GM23338 (cell line): ENCODE results near the gene HTR1B. TPM values are rescaled to one million over a fixed set of nuclear protein-coding genes. Genes with fewer than 3 reads are reported as not detected.

Experiments
- ATAC-seq: fragments of 200-7000 bp; cut with Tn5 transposase; 3 replicates; pipeline ENCODE4 v1.9.1; 2020
- DNase-seq: peaks from one replicate; pipeline ENCODE4 v3.0.0-alpha.2; 2015; ENCODE audit warnings: low spot score
- H2AFZ ChIP-seq: fragments of 200-600 bp; sonication (generic); 2 replicates; pipeline ENCODE4 v1.8.0; 2016; ENCODE audit warnings: antibody characterized with exemption, mild to moderate bottlenecking, moderate library complexity
- H3F3A ChIP-seq: fragments of 200-600 bp; sonication (generic); replicated peaks from 2 replicates; pipeline ENCODE4 v1.8.0; 2017; ENCODE audit warnings: antibody characterized with exemption, mixed run types, low read depth
- H3K27ac ChIP-seq: fragments of 200-600 bp; sonication (generic); 2 replicates; pipeline ENCODE4 v1.6.1; 2016; ENCODE audit warnings: low read depth
- H3K27me3 ChIP-seq: fragments of 200-600 bp; sonication (generic); 2 replicates; pipeline ENCODE4 v1.8.0; 2016; ENCODE audit warnings: mild to moderate bottlenecking, mixed run types, moderate library complexity; ENCODE audit not compliant: insufficient read depth
- H3K36me3 ChIP-seq: fragments of 200-600 bp; sonication (generic); 2 replicates; pipeline ENCODE4 v1.8.0; 2016; ENCODE audit warnings: mild to moderate bottlenecking; ENCODE audit not compliant: insufficient read depth
- H3K4me1 ChIP-seq: fragments of 200-600 bp; sonication (generic); 2 replicates; pipeline ENCODE4 v1.8.0; 2016; ENCODE audit warnings: mild to moderate bottlenecking, moderate library complexity; ENCODE audit not compliant: insufficient read depth
- H3K4me2 ChIP-seq: fragments of 200-600 bp; sonication (generic); 2 replicates; pipeline ENCODE4 v1.7.1; 2017; ENCODE audit warnings: mixed run types
- H3K4me3 ChIP-seq: fragments of 200-600 bp; sonication (generic); 2 replicates; pipeline ENCODE4 v1.6.1; 2016; ENCODE audit warnings: mixed run types
- H3K79me2 ChIP-seq: fragments of 200-600 bp; sonication (generic); replicated peaks from 2 replicates; pipeline ENCODE4 v1.8.0; 2017; ENCODE audit warnings: mild to moderate bottlenecking; ENCODE audit not compliant: insufficient read depth
- H3K9me2 ChIP-seq: fragments of 200-600 bp; sonication (generic); 2 replicates; pipeline ENCODE4 v1.8.0; 2017; ENCODE audit not compliant: insufficient read depth
- H4K20me1 ChIP-seq: fragments of 200-600 bp; sonication (generic); replicated peaks from 2 replicates; pipeline ENCODE4 v1.8.0; 2017; ENCODE audit warnings: mild to moderate bottlenecking; ENCODE audit not compliant: insufficient read depth
- H3K27ac Mint-ChIP-seq: 2 replicates; pipeline ENCODE4 v1.8.0; 2020; ENCODE audit warnings: inconsistent platforms, mild to moderate bottlenecking, moderate library complexity, mixed read lengths
- H3K27me3 Mint-ChIP-seq: 3 replicates; pipeline ENCODE4 v1.8.0; 2022; ENCODE audit warnings: low read depth, mild to moderate bottlenecking, moderate library complexity, mixed read lengths, inconsistent platforms; ENCODE audit not compliant: insufficient read depth, poor library complexity
- H3K36me3 Mint-ChIP-seq: 3 replicates; pipeline ENCODE4 v1.8.0; 2021; ENCODE audit warnings: low read depth, mild to moderate bottlenecking, inconsistent platforms, moderate library complexity, mixed read lengths
- H3K4me1 Mint-ChIP-seq: 3 replicates; pipeline ENCODE4 v1.8.0; 2020; ENCODE audit warnings: mild to moderate bottlenecking, inconsistent platforms, mixed read lengths
- H3K4me3 Mint-ChIP-seq: 3 replicates; pipeline ENCODE4 v1.8.0; 2021; ENCODE audit warnings: moderate library complexity, mild to moderate bottlenecking, inconsistent platforms, mixed read lengths
- H3K9me3 Mint-ChIP-seq: 3 replicates; pipeline ENCODE4 v1.8.0; 2020; ENCODE audit warnings: moderate library complexity, mild to moderate bottlenecking, inconsistent platforms, mixed read lengths
- CREB1 ChIP-seq: fragments of 250-450 bp; sonication (Bioruptor Pico); IDR thresholded peaks from 2 replicates; pipeline ENCODE4 v1.5.0; 2020; ENCODE audit warnings: low read depth, mild to moderate bottlenecking, moderate library complexity
- EZH2 ChIP-seq: fragments of 200-600 bp; sonication (generic); IDR thresholded peaks from one replicate; pipeline ENCODE4 v1.8.0; 2017; ENCODE audit warnings: antibody characterized with exemption, mild to moderate bottlenecking, low read depth; ENCODE audit not compliant: unreplicated experiment
- EZH2phosphoT487 ChIP-seq: fragments of 200-600 bp; sonication (generic); IDR thresholded peaks from one replicate; pipeline ENCODE4 v1.8.1; 2018; ENCODE audit warnings: antibody characterized with exemption; ENCODE audit not compliant: unreplicated experiment
- JUNB ChIP-seq: IDR thresholded peaks from one replicate; pipeline ENCODE4 v1.6.1; 2016; ENCODE audit warnings: antibody characterized with exemption; ENCODE audit not compliant: unreplicated experiment
- NANOG ChIP-seq: IDR thresholded peaks from 2 replicates; pipeline ENCODE4 v1.6.1; 2016; ENCODE audit warnings: antibody characterized with exemption, borderline replicate concordance
- POLR2AphosphoS5 ChIP-seq: IDR thresholded peaks from 2 replicates; pipeline ENCODE4 v1.6.1; 2016; ENCODE audit warnings: antibody characterized with exemption, low read depth
- ZNF114 ChIP-seq: fragments of 250-450 bp; sonication (Bioruptor Pico); IDR thresholded peaks from 2 replicates; pipeline ENCODE4 v1.5.0; 2020; ENCODE audit warnings: mild to moderate bottlenecking, moderate library complexity
- polyA plus RNA-seq: library from polyadenylated mRNA; unstranded; fragments of >200 nt; fragmentation: Nextera tagmentation; extraction: Ambion mirVana; gene quantifications from 2 replicates; pipeline ENCODE4 v1.2.1, GENCODE V29; 2016
- total RNA-seq: library from RNA; depleted of rRNA; stranded (reverse); fragments of >200 nt; shearing (Covaris generic); gene quantifications from 2 replicates; pipeline ENCODE4 v1.2.3, GENCODE V29; 2014
- TF ChIP-seq, protein P1 (sequence below), 2 experiments: fragments of 200-600 bp in 1 of 2; sonication (generic) in 1 of 2; conservative IDR thresholded peaks; 2 replicates each; pipeline versions ENCODE4 v1.5.1 to v1.6.1; 2016 to 2017; ENCODE audit warnings: antibody characterized with exemption in 2 of 2, low read depth in 2 of 2, mild to moderate bottlenecking in 2 of 2, moderate library complexity in 1 of 2
- TF ChIP-seq, protein P2 (sequence below): IDR thresholded peaks from 2 replicates; pipeline ENCODE4 v1.6.1; 2016; ENCODE audit warnings: antibody characterized with exemption
- TF ChIP-seq, protein P3 (sequence below): IDR thresholded peaks from one replicate; pipeline ENCODE4 v1.6.1; 2018; ENCODE audit warnings: antibody characterized with exemption; ENCODE audit not compliant: unreplicated experiment

Gene HTR1B
- total and polyA plus RNA-seq, 2 experiments from 2014 or later: 0.19 to 0.21 TPM

DNA sequence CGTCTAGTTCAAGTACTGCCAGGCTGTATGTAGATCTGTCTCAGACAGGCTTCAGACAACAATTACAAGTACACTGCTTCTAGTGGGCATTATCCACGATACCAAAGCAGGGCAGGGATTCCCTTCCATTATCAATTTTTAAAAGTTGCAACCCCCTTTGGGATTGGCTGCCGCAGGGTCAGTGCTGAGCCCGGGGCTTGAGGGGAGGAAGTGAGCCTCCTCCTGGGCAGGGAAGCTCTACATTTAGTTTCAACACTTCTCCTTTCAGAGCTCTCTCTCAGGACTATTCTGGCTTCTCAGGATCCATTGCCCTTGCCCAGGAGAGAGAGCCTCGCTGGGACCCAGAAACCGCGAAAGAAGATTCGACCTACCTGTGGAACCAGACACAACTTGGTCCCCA is 1.5 kb downstream of the HTR1B start (continued):
- TF ChIP-seq, protein P1, sequence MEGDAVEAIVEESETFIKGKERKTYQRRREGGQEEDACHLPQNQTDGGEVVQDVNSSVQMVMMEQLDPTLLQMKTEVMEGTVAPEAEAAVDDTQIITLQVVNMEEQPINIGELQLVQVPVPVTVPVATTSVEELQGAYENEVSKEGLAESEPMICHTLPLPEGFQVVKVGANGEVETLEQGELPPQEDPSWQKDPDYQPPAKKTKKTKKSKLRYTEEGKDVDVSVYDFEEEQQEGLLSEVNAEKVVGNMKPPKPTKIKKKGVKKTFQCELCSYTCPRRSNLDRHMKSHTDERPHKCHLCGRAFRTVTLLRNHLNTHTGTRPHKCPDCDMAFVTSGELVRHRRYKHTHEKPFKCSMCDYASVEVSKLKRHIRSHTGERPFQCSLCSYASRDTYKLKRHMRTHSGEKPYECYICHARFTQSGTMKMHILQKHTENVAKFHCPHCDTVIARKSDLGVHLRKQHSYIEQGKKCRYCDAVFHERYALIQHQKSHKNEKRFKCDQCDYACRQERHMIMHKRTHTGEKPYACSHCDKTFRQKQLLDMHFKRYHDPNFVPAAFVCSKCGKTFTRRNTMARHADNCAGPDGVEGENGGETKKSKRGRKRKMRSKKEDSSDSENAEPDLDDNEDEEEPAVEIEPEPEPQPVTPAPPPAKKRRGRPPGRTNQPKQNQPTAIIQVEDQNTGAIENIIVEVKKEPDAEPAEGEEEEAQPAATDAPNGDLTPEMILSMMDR (conservative IDR thresholded peaks at IDR 0.05; ENCODE audit: low read depth in 2 of 2): no peak

DNA sequence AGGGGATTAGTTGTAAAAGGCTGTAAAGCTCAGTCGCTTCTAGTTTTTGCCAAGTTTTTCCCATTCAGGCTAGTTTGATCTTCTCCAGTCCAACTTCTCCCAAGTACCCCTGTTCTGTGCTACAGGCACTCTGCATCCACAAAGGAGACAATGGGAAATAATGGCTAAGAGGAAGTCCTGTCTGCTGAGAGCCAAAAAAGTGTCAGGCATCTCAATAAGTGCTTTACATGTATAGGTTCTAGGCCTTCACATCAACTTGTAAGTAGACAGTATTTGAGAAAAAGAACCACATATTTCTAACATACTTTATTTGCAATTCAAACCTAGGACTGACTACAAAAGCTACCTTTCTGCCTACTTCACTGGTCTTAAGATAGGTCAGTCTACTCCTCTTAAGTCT is 4.9 kb downstream of the HTR1B start:
- Histone ChIP-seq H3K36me3 (no peaks in the 10 kb centered on the region), H3K4me2 (no peak overlapping the region), H4K20me1 (no peaks in the 10 kb centered on the region), H3K27ac (no peak overlapping the region), H2AFZ (no peak overlapping the region; the same call in 1 of the 2 replicates), H3K79me2 (no peaks in the 10 kb centered on the region), H3K4me1 (peaks cover 49% of the 10 kb centered on the region), H3K27me3 (peaks cover 26% of the 10 kb centered on the region), H3K4me3 (no peak overlapping the region), H3K9me2 (no peaks in the 10 kb centered on the region), H3F3A (no peaks in the 10 kb centered on the region)
- no peak for DNase-seq
- Mint-ChIP-seq H3K4me3 (no peak overlapping the region), H3K27ac (no peak overlapping the region), H3K36me3 (no peaks in the 10 kb centered on the region), H3K9me3 (no peaks in the 10 kb centered on the region), H3K4me1 (peaks cover 45% of the 10 kb centered on the region), H3K27me3 (peaks cover 21% of the 10 kb centered on the region)
- ATAC-seq: no peak
- TF ChIP-seq JUNB (no peak), NANOG (no peak), POLR2AphosphoS5 (no peak), ZNF114 (CRISPR knock-in tag) (no peak), EZH2phosphoT487 (no peak), EZH2 (no peak), CREB1 (CRISPR knock-in tag) (no peak)
- TF ChIP-seq, protein P1 (conservative IDR thresholded peaks at IDR 0.05; ENCODE audit: low read depth in 2 of 2): no peak
- TF ChIP-seq, protein P2, sequence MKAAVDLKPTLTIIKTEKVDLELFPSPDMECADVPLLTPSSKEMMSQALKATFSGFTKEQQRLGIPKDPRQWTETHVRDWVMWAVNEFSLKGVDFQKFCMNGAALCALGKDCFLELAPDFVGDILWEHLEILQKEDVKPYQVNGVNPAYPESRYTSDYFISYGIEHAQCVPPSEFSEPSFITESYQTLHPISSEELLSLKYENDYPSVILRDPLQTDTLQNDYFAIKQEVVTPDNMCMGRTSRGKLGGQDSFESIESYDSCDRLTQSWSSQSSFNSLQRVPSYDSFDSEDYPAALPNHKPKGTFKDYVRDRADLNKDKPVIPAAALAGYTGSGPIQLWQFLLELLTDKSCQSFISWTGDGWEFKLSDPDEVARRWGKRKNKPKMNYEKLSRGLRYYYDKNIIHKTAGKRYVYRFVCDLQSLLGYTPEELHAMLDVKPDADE: no peak
- TF ChIP-seq, protein P3, sequence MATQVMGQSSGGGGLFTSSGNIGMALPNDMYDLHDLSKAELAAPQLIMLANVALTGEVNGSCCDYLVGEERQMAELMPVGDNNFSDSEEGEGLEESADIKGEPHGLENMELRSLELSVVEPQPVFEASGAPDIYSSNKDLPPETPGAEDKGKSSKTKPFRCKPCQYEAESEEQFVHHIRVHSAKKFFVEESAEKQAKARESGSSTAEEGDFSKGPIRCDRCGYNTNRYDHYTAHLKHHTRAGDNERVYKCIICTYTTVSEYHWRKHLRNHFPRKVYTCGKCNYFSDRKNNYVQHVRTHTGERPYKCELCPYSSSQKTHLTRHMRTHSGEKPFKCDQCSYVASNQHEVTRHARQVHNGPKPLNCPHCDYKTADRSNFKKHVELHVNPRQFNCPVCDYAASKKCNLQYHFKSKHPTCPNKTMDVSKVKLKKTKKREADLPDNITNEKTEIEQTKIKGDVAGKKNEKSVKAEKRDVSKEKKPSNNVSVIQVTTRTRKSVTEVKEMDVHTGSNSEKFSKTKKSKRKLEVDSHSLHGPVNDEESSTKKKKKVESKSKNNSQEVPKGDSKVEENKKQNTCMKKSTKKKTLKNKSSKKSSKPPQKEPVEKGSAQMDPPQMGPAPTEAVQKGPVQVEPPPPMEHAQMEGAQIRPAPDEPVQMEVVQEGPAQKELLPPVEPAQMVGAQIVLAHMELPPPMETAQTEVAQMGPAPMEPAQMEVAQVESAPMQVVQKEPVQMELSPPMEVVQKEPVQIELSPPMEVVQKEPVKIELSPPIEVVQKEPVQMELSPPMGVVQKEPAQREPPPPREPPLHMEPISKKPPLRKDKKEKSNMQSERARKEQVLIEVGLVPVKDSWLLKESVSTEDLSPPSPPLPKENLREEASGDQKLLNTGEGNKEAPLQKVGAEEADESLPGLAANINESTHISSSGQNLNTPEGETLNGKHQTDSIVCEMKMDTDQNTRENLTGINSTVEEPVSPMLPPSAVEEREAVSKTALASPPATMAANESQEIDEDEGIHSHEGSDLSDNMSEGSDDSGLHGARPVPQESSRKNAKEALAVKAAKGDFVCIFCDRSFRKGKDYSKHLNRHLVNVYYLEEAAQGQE: no peak
